Measurements from ENCODE around the gene GARIN3.

DNA sequence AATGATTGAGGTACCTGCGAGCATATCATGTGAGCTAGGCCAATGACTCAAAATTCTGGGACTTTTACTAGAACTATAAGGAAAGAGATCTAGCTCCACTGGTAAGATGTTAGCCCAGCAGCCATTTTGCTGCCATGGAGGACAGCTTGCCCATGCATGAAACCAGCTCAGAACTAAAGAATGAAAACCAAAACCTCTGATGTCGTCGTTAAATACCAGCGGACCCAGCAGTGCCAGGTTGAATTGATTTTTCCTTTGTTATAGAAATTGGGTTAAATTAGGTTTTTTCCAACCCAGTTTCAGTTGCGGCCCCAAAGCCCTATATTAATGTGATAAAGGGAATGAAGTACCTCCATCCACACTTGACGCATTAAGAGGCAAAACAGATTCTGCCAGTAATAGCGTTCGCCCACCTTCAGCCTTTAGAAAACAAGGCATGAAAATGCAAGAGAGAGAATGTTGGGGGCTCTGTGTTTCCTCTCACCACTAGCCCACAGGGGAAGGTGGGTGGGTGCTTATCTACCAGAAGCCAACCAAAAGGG is 9.1 kb upstream of the GARIN3 start:
- TF ChIP-seq, protein P1, sequence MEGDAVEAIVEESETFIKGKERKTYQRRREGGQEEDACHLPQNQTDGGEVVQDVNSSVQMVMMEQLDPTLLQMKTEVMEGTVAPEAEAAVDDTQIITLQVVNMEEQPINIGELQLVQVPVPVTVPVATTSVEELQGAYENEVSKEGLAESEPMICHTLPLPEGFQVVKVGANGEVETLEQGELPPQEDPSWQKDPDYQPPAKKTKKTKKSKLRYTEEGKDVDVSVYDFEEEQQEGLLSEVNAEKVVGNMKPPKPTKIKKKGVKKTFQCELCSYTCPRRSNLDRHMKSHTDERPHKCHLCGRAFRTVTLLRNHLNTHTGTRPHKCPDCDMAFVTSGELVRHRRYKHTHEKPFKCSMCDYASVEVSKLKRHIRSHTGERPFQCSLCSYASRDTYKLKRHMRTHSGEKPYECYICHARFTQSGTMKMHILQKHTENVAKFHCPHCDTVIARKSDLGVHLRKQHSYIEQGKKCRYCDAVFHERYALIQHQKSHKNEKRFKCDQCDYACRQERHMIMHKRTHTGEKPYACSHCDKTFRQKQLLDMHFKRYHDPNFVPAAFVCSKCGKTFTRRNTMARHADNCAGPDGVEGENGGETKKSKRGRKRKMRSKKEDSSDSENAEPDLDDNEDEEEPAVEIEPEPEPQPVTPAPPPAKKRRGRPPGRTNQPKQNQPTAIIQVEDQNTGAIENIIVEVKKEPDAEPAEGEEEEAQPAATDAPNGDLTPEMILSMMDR (IDR thresholded peaks at IDR 0.05): no peak
- TF ChIP-seq POLR2A (IDR thresholded peaks at IDR 0.05): no peak

Measured in ovary (tissue), 3 donors.